PC-9 (cell line): ENCODE results near the gene C1QBP.

ENCODE experiments used
- CTCF ChIP-seq: fragments of 200-600 bp; sonication (generic); conservative IDR thresholded peaks from 2 replicates; pipeline ENCODE4 v1.6.1; 2017; ENCODE audit warnings: mixed run types, antibody characterized with exemption, mild to moderate bottlenecking, moderate library complexity
- EZH2 ChIP-seq: fragments of 200-600 bp; sonication (generic); IDR thresholded peaks from 2 replicates; pipeline ENCODE4 v1.8.0; 2017; ENCODE audit warnings: antibody characterized with exemption, low read depth

GRCh38 chr17:5413682-5414081 lies 25.3 kb downstream of the C1QBP start:
- TF ChIP-seq CTCF (no peak), EZH2 (no peak)
